ENCODE results near the gene KCTD19.

- TF ChIP-seq, protein P1, sequence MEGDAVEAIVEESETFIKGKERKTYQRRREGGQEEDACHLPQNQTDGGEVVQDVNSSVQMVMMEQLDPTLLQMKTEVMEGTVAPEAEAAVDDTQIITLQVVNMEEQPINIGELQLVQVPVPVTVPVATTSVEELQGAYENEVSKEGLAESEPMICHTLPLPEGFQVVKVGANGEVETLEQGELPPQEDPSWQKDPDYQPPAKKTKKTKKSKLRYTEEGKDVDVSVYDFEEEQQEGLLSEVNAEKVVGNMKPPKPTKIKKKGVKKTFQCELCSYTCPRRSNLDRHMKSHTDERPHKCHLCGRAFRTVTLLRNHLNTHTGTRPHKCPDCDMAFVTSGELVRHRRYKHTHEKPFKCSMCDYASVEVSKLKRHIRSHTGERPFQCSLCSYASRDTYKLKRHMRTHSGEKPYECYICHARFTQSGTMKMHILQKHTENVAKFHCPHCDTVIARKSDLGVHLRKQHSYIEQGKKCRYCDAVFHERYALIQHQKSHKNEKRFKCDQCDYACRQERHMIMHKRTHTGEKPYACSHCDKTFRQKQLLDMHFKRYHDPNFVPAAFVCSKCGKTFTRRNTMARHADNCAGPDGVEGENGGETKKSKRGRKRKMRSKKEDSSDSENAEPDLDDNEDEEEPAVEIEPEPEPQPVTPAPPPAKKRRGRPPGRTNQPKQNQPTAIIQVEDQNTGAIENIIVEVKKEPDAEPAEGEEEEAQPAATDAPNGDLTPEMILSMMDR (conservative IDR thresholded peaks at IDR 0.05; ENCODE audit: low read depth, low read length) = peak; percentile 68
- TF ChIP-seq EZH2 (IDR thresholded peaks at IDR 0.05; ENCODE audit: borderline replicate concordance, low read depth, low read length, poor library complexity, severe bottlenecking) = no peak
Observed at GRCh38 chr16:67326472-67327309, at the start of gene KCTD19, which contains the start of gene LRRC36.
